Measurements from ENCODE around the gene WFIKKN2. TPM values are rescaled to one million over a fixed set of nuclear protein-coding genes. Genes with fewer than 3 reads are reported as not detected.

WFIKKN2 gene
- polyA plus RNA-seq, 1 of the 3 experiments (the other 2 are of a cell fraction), result not detected

DNA sequence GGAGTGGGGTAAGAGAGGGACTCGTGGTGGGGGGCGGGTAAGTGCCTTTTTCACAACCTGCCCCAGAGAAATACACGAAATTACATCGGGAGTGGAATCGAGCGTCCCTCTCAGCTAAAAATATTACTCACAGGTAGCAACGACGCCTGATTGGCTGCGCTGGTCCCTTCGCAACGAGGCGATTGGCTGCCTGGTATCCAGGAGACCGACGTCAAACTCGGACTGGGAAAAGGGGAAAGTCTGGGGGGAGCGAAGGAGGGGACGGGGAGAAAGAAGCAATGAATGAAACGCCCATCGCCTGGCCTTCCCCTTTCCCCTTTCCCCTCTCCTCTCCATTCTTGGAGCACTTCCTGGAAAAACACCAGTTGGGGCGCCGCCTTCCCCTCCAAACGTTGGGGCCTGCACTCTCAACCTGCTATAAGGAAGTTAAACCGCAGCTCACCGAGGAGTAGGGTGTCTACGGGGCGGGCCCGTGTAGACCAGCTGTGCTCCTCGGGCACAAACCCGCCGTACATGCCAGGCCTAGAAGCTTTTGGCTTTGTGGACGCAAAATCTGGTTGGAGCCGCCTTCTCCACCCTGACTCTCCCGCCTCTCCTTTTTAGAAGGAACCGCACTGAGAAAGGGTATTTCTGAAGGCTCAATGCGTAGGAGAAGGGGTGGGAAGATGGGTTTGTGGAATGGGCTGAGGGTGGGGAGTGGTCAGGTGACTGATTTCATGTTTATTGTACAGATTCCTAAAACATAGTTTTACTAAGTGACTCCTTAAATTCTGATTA, 32.2 kb downstream of the WFIKKN2 start:
- peak overlapping the region; percentile 97 to 100 for H3K27ac ChIP-seq (ENCODE audit: low read depth in 2 of 2, low read length in 1 of 2)
- H3K4me1 ChIP-seq (ENCODE audit: control insufficient read depth in 1 of 2, insufficient read depth in 2 of 2, low read depth in 1 of 2, low read length in 1 of 2), result peaks cover 7 to 41% of the 10 kb centered on the region in 2 experiments; a peak in 2 of 4 replicates
- peak overlapping the region; percentile 91 for H3K4me2 ChIP-seq
- ChIA-PET CTCF (interaction anchor here (0.8 to 22.4 kb wide), 10 partner anchors 11 to 286 kb away, joined by 3 to 820 read pairs (median 6); partner anchors contain the start of gene NME1), POLR2A (interaction anchor here (0.6 to 9.4 kb wide), 20 partner anchors 14 to 596 kb away, joined by 3 to 609 read pairs (median 14); partner anchors contain the start of gene NME2)
- H3K9ac ChIP-seq, result peak overlapping the region; percentile 81
- peak overlapping the region; percentile 79 to 85 for H3K4me3 ChIP-seq (ENCODE audit: low read depth in 2 of 2, low read length in 1 of 2)
- H3F3A ChIP-seq (replicated peaks; ENCODE audit: insufficient read depth), result peaks cover 23% of the 10 kb centered on the region
- peaks cover 42% of the 10 kb centered on the region for H3K79me2 ChIP-seq (ENCODE audit: insufficient read depth)
- H4K20me1 ChIP-seq (ENCODE audit: insufficient read depth), result peaks cover 29% of the 10 kb centered on the region
- under 1% methylated on average over 35 of the region's 35 CpGs for WGBS (ENCODE audit: low lambda C conversion rate)
- peak overlapping the region; percentile 80 for H2AFZ ChIP-seq (ENCODE audit: low read depth)
- peak; percentile 89 for DNase-seq
- no peaks in the 10 kb centered on the region for H3K27me3 ChIP-seq (ENCODE audit: insufficient read depth)
- no peaks in the 10 kb centered on the region for H3K9me2 ChIP-seq
- no peaks in the 10 kb centered on the region for H3K9me3 ChIP-seq
- peaks cover 8 to 13% of the 10 kb centered on the region in 2 experiments for H3K36me3 ChIP-seq (replicated peaks in 1 of 2; ENCODE audit: control insufficient read depth in 1 of 2, insufficient read depth in 2 of 2, low read length in 1 of 2)
- peak; percentile 56; the same call in 1 of the 2 replicates for TF ChIP-seq RCOR1 (IDR thresholded peaks at IDR 0.05; ENCODE audit: low read length)
- peak; percentile 7; the same call in 1 of the 2 replicates for TF ChIP-seq SMC3 (IDR thresholded peaks at IDR 0.05; ENCODE audit: low read depth, low read length)
- no peak for TF ChIP-seq TEAD4 (IDR thresholded peaks at IDR 0.05; ENCODE audit: borderline replicate concordance, insufficient read depth)
- TF ChIP-seq GATA2 (CRISPR knock-in tag; IDR thresholded peaks at IDR 0.05), result no peak
- peak; percentile 45 for TF ChIP-seq MXI1 (IDR thresholded peaks at IDR 0.05; ENCODE audit: low read depth, low read length)
- peak; percentile 54; the same call in 1 of the 2 replicates for TF ChIP-seq GABPA (IDR thresholded peaks at IDR 0.05; ENCODE audit: low read depth)
- TF ChIP-seq CHD2 (IDR thresholded peaks at IDR 0.05; ENCODE audit: low read length, partially characterized antibody), result peak; percentile 83
- TF ChIP-seq RFX5 (IDR thresholded peaks at IDR 0.05; ENCODE audit: low read length), result peak; percentile 99
- peak; percentile 55 to 93; a peak in 3 of 4 replicates for TF ChIP-seq EP300 (IDR thresholded peaks at IDR 0.05; ENCODE audit: borderline replicate concordance in 1 of 2, low read depth in 1 of 2, low read length in 1 of 2)
- no peak for TF ChIP-seq EZH2phosphoT487 (IDR thresholded peaks at IDR 0.05; ENCODE audit: borderline replicate concordance, low read depth)
- 0 out of 2 replicates have a peak, but pooled peaks have one; percentile 48 for TF ChIP-seq FOXM1 (IDR thresholded peaks at IDR 0.05; ENCODE audit: low read depth)
- no peak for TF ChIP-seq YY1 (IDR thresholded peaks at IDR 0.05; ENCODE audit: low read depth)
- peak; percentile 36; the same call in 1 of the 2 replicates for TF ChIP-seq NFIC (IDR thresholded peaks at IDR 0.05; ENCODE audit: borderline replicate concordance)
- TF ChIP-seq FOSL2 (IDR thresholded peaks at IDR 0.05; ENCODE audit: borderline replicate concordance, low read depth), result no peak
- peak; percentile 93 for TF ChIP-seq ELF1 (IDR thresholded peaks at IDR 0.05)
- TF ChIP-seq, protein P1, sequence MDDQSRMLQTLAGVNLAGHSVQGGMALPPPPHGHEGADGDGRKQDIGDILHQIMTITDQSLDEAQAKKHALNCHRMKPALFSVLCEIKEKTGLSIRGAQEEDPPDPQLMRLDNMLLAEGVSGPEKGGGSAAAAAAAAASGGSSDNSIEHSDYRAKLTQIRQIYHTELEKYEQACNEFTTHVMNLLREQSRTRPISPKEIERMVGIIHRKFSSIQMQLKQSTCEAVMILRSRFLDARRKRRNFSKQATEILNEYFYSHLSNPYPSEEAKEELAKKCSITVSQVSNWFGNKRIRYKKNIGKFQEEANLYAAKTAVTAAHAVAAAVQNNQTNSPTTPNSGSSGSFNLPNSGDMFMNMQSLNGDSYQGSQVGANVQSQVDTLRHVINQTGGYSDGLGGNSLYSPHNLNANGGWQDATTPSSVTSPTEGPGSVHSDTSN (IDR thresholded peaks at IDR 0.05), result peak; percentile 57
- TF ChIP-seq, protein P2, sequence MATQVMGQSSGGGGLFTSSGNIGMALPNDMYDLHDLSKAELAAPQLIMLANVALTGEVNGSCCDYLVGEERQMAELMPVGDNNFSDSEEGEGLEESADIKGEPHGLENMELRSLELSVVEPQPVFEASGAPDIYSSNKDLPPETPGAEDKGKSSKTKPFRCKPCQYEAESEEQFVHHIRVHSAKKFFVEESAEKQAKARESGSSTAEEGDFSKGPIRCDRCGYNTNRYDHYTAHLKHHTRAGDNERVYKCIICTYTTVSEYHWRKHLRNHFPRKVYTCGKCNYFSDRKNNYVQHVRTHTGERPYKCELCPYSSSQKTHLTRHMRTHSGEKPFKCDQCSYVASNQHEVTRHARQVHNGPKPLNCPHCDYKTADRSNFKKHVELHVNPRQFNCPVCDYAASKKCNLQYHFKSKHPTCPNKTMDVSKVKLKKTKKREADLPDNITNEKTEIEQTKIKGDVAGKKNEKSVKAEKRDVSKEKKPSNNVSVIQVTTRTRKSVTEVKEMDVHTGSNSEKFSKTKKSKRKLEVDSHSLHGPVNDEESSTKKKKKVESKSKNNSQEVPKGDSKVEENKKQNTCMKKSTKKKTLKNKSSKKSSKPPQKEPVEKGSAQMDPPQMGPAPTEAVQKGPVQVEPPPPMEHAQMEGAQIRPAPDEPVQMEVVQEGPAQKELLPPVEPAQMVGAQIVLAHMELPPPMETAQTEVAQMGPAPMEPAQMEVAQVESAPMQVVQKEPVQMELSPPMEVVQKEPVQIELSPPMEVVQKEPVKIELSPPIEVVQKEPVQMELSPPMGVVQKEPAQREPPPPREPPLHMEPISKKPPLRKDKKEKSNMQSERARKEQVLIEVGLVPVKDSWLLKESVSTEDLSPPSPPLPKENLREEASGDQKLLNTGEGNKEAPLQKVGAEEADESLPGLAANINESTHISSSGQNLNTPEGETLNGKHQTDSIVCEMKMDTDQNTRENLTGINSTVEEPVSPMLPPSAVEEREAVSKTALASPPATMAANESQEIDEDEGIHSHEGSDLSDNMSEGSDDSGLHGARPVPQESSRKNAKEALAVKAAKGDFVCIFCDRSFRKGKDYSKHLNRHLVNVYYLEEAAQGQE (IDR thresholded peaks at IDR 0.05; ENCODE audit: low read depth, low read length), result 0 out of 2 replicates have a peak, but pooled peaks have one; percentile 5
- 0 out of 2 replicates have a peak, but pooled peaks have one; percentile 43 for TF ChIP-seq RXRA (IDR thresholded peaks at IDR 0.05; ENCODE audit: borderline replicate concordance, low read depth)
- TF ChIP-seq, protein P3, sequence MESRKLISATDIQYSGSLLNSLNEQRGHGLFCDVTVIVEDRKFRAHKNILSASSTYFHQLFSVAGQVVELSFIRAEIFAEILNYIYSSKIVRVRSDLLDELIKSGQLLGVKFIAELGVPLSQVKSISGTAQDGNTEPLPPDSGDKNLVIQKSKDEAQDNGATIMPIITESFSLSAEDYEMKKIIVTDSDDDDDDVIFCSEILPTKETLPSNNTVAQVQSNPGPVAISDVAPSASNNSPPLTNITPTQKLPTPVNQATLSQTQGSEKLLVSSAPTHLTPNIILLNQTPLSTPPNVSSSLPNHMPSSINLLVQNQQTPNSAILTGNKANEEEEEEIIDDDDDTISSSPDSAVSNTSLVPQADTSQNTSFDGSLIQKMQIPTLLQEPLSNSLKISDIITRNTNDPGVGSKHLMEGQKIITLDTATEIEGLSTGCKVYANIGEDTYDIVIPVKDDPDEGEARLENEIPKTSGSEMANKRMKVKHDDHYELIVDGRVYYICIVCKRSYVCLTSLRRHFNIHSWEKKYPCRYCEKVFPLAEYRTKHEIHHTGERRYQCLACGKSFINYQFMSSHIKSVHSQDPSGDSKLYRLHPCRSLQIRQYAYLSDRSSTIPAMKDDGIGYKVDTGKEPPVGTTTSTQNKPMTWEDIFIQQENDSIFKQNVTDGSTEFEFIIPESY (IDR thresholded peaks at IDR 0.05; ENCODE audit: borderline replicate concordance, low read depth), result no peak
- TF ChIP-seq, protein P4, sequence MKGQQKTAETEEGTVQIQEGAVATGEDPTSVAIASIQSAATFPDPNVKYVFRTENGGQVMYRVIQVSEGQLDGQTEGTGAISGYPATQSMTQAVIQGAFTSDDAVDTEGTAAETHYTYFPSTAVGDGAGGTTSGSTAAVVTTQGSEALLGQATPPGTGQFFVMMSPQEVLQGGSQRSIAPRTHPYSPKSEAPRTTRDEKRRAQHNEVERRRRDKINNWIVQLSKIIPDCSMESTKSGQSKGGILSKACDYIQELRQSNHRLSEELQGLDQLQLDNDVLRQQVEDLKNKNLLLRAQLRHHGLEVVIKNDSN (IDR thresholded peaks at IDR 0.05; ENCODE audit: borderline replicate concordance, low read depth), result peak; percentile 59; the same call in 1 of the 2 replicates
- TF ChIP-seq, protein P5, sequence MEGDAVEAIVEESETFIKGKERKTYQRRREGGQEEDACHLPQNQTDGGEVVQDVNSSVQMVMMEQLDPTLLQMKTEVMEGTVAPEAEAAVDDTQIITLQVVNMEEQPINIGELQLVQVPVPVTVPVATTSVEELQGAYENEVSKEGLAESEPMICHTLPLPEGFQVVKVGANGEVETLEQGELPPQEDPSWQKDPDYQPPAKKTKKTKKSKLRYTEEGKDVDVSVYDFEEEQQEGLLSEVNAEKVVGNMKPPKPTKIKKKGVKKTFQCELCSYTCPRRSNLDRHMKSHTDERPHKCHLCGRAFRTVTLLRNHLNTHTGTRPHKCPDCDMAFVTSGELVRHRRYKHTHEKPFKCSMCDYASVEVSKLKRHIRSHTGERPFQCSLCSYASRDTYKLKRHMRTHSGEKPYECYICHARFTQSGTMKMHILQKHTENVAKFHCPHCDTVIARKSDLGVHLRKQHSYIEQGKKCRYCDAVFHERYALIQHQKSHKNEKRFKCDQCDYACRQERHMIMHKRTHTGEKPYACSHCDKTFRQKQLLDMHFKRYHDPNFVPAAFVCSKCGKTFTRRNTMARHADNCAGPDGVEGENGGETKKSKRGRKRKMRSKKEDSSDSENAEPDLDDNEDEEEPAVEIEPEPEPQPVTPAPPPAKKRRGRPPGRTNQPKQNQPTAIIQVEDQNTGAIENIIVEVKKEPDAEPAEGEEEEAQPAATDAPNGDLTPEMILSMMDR (IDR thresholded peaks at IDR 0.05), result no peak
